Large intestine (tissue), 3 donors: ENCODE data around the gene WDR37. TPM values are rescaled to one million over a fixed set of nuclear protein-coding genes. Genes with fewer than 3 reads are reported as not detected.

Experiments used
- DNase-seq, 2 donors: peaks; one replicate each; pipeline versions ENCODE4 v3.0.0 to v3.0.0-alpha.2; 2013
- H3K27ac ChIP-seq: one replicate; pipeline ENCODE4 v1.5.1; 2013; ENCODE audit warnings: low read length
- H3K27me3 ChIP-seq: 2 replicates; pipeline ENCODE4 v1.6.1; 2013; ENCODE audit warnings: low read length; ENCODE audit not compliant: control insufficient read depth, insufficient read depth
- H3K36me3 ChIP-seq: 2 replicates; pipeline ENCODE4 v1.6.1; 2013; ENCODE audit warnings: low read length; ENCODE audit not compliant: control insufficient read depth, insufficient read depth
- H3K4me1 ChIP-seq: one replicate; pipeline ENCODE4 v1.6.1; 2013; ENCODE audit warnings: low read length; ENCODE audit not compliant: control insufficient read depth, insufficient read depth
- H3K4me3 ChIP-seq: one replicate; pipeline ENCODE4 v1.5.1; 2013; ENCODE audit warnings: low read length
- H3K9me3 ChIP-seq: one replicate; pipeline ENCODE4 v1.6.1; 2013; ENCODE audit warnings: mild to moderate bottlenecking, low read depth, low read length, moderate library complexity; ENCODE audit not compliant: control insufficient read depth
- WGBS: methylation state at CpG from one replicate; pipeline ENCODE4 v1.1.5; 2013; ENCODE audit warnings: low lambda C conversion rate; ENCODE audit not compliant: insufficient coverage; 5-methylcytosine and 5-hydroxymethylcytosine counted together
- polyA plus RNA-seq: library from polyadenylated mRNA; unstranded; fragments of 120-200 nt; gene quantifications from one replicate; pipeline ENCODE4 v1.2.1, GENCODE V29; 2013

WDR37 gene
- polyA plus RNA-seq, 1 donor, result 14.2 TPM

DNA sequence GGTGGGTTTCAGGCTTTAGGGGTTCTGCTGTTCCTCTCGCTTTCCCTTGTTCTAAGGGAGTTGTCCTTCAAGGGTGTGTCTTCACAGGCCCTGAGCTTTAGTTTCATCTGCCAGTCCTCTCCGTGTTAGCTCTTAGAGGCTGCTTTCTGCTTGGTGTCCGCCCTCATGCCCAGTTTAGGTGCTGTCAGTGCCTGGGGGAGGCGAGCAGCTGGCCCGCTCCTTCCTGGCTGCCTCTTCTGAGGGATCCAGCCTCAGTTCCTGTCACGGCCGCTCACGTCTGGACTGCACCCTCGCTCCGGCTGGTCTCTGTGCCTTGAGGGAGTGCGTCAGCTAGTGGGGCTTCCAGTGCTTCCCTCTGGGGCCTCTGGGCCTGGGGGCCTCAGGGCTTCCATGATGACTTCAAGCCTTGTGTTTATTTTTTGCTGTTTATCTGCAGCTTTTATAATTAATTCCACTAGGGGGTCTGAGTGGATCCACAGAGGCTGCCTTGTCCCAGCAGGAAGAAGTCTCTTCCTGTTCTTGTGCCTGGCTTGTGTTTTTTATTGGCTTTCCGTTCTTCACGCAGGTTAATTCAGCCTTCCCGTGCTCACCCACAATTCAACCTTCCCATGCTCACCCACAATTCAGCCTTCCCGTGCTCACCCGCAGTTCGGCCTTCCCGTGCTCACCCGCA, 33.0 kb downstream of the WDR37 start:
- H3K27ac ChIP-seq, result no peak overlapping the region
- H3K27me3 ChIP-seq, result no peaks in the 10 kb centered on the region
- H3K4me3 ChIP-seq, result no peak overlapping the region
- 83% methylated on average over 3 of the region's 19 CpGs for WGBS
- no peaks in the 10 kb centered on the region for H3K9me3 ChIP-seq
- DNase-seq, result no peak
- no peaks in the 10 kb centered on the region for H3K4me1 ChIP-seq
- peaks cover 83% of the 10 kb centered on the region for H3K36me3 ChIP-seq

GRCh38 chr10:1090696-1091095, 34.5 kb downstream of the WDR37 start:
- H3K27ac ChIP-seq, result no peak overlapping the region
- no peaks in the 10 kb centered on the region for H3K27me3 ChIP-seq
- no peaks in the 10 kb centered on the region for H3K4me1 ChIP-seq
- DNase-seq, result no peak
- no peaks in the 10 kb centered on the region for H3K9me3 ChIP-seq
- H3K36me3 ChIP-seq, result peaks cover 83% of the 10 kb centered on the region
- H3K4me3 ChIP-seq, result no peak overlapping the region
- WGBS, result no CpG with 5 or more reads among the region's 14 CpGs

DNA sequence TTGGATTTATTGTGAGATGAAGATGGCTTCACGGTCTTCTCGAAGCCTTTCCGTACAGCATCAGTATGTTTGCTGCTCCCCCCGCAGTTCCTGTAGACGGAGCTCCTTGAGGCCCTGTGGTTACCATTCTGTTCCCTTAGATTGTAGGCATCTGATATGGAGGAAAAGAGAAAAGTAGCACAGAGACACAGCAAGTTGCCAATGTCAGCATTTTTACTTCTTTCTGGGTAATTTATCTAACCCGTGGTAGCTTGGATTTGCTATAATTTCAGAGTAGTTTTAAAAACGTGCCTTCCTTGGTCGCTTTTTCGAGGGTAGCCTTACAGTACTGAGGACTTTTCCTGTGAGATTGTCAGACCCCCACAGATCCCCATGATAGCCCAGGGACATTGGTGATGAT, 37.5 kb downstream of the WDR37 start:
- WGBS, result 100% methylated on average over 1 of the region's 9 CpGs
- DNase-seq, result no peak
- Histone ChIP-seq H3K4me3 (no peak overlapping the region), H3K36me3 (peaks cover 80% of the 10 kb centered on the region), H3K27me3 (no peaks in the 10 kb centered on the region), H3K9me3 (no peaks in the 10 kb centered on the region), H3K27ac (no peak overlapping the region), H3K4me1 (no peaks in the 10 kb centered on the region)

DNA sequence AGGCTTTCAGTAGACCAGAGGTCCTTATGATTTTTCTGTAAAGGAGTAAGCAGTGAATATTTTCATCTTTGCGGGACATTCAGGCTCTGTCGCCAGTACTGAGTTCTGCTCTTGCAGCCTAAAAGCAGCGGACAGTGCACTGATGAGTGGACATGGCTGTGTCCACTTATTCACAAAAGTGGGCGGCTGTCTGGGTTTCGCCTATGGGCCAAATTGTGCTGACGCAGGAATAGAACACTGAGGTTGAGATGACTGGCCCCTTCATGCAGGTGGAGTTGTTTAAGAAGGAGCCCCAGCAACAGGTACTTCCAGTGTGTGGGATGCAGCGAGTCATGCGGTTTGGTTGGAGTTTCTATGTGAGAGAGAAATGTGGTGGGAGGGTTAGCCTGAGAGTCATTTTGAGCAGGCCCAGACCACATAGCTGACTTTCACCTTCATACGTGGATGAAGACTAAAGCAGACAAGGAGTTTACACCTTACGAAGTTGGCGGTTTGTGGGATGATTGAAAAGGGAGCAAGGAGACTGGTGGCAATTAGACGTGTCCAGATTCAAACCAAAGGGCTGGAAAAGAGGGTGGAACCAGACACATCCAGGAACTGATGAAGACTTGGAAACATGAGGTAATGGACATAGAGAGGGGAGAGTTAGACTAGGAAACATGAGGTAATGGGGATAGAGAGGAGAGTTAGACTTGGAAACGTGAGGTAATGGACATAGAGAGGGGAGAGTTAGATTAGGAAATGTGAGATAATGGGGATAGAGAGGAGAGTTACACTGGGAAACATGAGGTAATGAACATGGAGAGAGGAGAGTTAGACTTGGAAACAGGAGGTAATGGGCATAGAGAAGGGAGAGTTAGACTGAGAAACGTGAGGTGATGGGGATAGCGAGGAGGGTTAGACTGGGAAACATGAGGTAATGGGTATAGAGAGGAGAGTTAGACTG, 38.2 kb downstream of the WDR37 start:
- Histone ChIP-seq H3K4me3 (no peak overlapping the region), H3K27me3 (no peaks in the 10 kb centered on the region), H3K36me3 (peaks cover 77% of the 10 kb centered on the region), H3K9me3 (no peaks in the 10 kb centered on the region), H3K27ac (no peak overlapping the region), H3K4me1 (no peaks in the 10 kb centered on the region)
- DNase-seq, result no peak
- 100% methylated on average over 6 of the region's 15 CpGs for WGBS

DNA sequence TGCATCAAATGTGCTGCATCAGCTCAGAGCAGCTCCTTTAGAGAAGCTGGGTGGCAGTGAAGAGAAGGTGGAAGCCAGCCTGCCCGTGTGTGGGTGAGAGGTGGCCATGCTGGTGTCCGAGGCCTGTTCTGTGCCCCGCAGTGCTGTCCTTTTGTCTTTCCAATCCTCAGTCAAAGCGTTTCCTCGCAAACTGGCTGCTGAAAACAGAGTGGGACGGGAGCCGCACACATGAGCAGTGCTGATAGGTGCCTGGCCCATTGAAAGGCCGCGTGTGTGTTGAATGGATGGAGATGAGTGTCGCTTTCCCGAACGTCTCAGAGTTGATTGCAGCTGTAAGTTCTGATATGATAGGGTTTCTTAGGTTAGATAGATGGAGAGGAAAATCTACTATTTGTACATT, 39.3 kb downstream of the WDR37 start:
- H3K27ac ChIP-seq, result no peak overlapping the region
- no peak overlapping the region for H3K4me3 ChIP-seq
- DNase-seq, result no peak
- 100% methylated on average over 3 of the region's 12 CpGs for WGBS
- peaks cover 73% of the 10 kb centered on the region for H3K36me3 ChIP-seq
- no peaks in the 10 kb centered on the region for H3K4me1 ChIP-seq
- no peaks in the 10 kb centered on the region for H3K27me3 ChIP-seq
- no peaks in the 10 kb centered on the region for H3K9me3 ChIP-seq

DNA sequence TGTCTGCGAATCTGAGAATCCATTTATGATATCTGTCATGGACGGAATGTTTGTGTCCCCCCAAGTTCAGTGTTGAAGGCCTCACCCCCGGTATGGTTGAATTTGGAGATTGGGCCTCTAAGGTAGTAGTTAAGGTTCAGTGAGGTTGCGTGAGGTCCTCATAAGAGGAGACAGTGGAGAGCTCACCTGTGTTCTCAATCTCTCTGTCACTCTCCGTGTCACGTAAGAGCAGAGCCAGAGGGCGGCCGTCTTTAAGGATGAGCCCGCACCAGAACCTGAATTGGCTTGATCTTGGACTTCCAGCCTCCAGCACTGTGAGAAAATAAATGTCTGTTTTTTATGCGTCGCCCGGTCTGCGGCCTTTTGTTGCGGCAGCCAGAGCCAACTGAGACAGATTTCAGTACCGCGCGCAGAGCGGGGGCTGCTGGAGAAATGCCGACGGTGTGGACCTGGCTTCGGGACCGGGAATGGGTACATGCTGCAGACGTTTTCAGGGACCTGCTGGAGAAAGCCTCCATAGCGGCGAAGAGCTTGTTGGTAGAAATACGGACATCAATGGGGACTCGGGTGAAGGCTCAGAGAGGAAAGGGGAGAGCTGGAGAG, 40.2 kb downstream of the WDR37 start:
- H3K36me3 ChIP-seq, result peaks cover 73% of the 10 kb centered on the region
- no peaks in the 10 kb centered on the region for H3K27me3 ChIP-seq
- no peak for DNase-seq
- H3K27ac ChIP-seq, result no peak overlapping the region
- H3K9me3 ChIP-seq, result no peaks in the 10 kb centered on the region
- H3K4me1 ChIP-seq, result no peaks in the 10 kb centered on the region
- no peak overlapping the region for H3K4me3 ChIP-seq
- 100% methylated on average over 4 of the region's 27 CpGs for WGBS

- Histone ChIP-seq H3K4me3 (no peak overlapping the region), H3K9me3 (no peaks in the 10 kb centered on the region), H3K27me3 (no peaks in the 10 kb centered on the region), H3K4me1 (no peaks in the 10 kb centered on the region), H3K27ac (no peak overlapping the region), H3K36me3 (peaks cover 76% of the 10 kb centered on the region)
- no CpG with 5 or more reads among the region's 6 CpGs for WGBS
- no peak for DNase-seq
Observed at GRCh38 chr10:1097436-1097835, 41.3 kb downstream of the WDR37 start.

DNA sequence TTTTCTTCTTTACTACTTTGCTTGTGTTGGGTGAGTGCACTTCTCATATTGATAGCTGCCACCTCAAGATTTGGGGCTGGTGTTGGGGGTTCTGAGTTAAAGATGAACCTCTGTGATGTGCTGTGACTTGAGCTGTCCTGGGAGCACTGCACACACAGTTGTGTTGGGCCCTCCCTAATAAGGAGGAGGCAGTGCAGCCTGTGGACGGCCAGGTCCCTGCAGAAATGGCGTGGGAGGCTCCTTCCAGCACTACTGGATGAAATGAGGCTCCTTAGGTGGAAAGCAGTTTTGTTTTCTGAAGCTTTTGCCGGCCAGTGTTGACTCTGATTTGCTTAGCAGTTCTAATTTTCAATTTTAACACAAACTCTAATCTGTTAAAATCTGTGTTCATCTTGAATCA, 44.0 kb downstream of the WDR37 start:
- Histone ChIP-seq H3K9me3 (no peaks in the 10 kb centered on the region), H3K36me3 (peaks cover 76% of the 10 kb centered on the region), H3K4me3 (no peak overlapping the region), H3K27ac (no peak overlapping the region), H3K27me3 (no peaks in the 10 kb centered on the region), H3K4me1 (no peaks in the 10 kb centered on the region)
- WGBS, result 100% methylated on average over 1 of the region's 3 CpGs
- DNase-seq, result no peak

DNA sequence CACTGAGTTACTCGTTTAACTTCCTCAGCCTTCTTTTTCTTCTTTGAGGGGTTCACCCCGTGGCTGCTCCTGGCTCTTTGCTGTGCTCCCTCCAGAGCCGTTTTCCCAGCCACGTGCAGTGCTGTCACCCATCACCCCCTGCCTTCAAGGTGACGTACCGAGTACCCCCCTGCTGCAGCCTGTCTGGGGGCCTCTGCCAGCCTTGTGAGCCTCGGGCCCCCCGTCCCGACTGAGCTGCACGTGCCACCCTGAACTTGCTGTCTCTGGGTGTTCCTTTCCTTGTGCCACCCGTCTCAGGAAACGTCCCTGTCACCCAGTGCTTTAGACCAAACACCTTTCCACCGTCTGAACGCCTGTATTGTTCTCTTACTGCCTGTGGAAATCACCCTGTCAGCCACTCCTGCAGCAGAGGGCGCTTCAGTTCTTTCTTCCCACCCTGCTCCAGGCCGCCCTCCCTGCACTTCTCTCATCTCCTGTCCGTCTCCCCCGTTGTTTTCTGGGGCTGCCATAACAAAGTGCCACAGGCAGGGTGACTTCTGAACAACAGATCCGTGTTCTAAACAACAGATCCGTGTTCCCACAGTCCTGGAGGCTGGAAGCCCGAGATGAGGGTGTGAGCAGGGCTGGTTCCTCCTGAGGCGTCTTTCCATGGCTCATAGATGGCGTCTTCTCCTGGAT, 44.6 kb downstream of the WDR37 start:
- Histone ChIP-seq H3K36me3 (peaks cover 76% of the 10 kb centered on the region), H3K9me3 (no peaks in the 10 kb centered on the region), H3K27me3 (no peaks in the 10 kb centered on the region), H3K4me3 (no peak overlapping the region), H3K27ac (no peak overlapping the region), H3K4me1 (no peaks in the 10 kb centered on the region)
- no peak for DNase-seq
- WGBS, result no CpG with 5 or more reads among the region's 23 CpGs

- H3K36me3 ChIP-seq, result peaks cover 74% of the 10 kb centered on the region
- WGBS, result no CpG with 5 or more reads among the region's 37 CpGs
Observed at GRCh38 chr10:1101946-1102345, 45.8 kb downstream of the WDR37 start.

More at GRCh38 chr10:1101946-1102345, 45.8 kb downstream of the WDR37 start:
- Histone ChIP-seq H3K9me3 (no peaks in the 10 kb centered on the region), H3K4me1 (no peaks in the 10 kb centered on the region), H3K27me3 (no peaks in the 10 kb centered on the region), H3K27ac (no peak overlapping the region), H3K4me3 (no peak overlapping the region)
- DNase-seq, result no peak
